K562 (cell line): Measurements from ENCODE around the gene PSMD11.

Experiments used
- CBFB ChIP-seq: sonication (generic); formaldehyde crosslinking; IDR thresholded peaks from 2 replicates; pipeline ENCODE4 v1.4.0; 2020; ENCODE audit warnings: mild to moderate bottlenecking, missing genetic modification reagents
- HDAC6 ChIP-seq: IDR thresholded peaks from 2 replicates; pipeline ENCODE4 v1.6.1; 2012; ENCODE audit warnings: low read depth, mild to moderate bottlenecking, control low read depth, inconsistent platforms, low read length, moderate library complexity
- JUND ChIP-seq, 2 experiments: IDR thresholded peaks; 2 replicates in 1 of 2; 3 replicates in 1 of 2; pipeline ENCODE4 v1.6.1; 2011; ENCODE audit warnings: borderline replicate concordance in 2 of 2, low read depth in 2 of 2, low read length in 2 of 2, improper control_type of control experiment in 1 of 2, missing biosample characterization in 1 of 2, missing genetic modification characterization in 1 of 2, missing genetic modification reagents in 1 of 2
- POLR2A ChIP-seq: fragments of 450-650 bp; conservative IDR thresholded peaks from 2 replicates; pipeline ENCODE4 v1.6.1; 2016
- SMC3 ChIP-seq: conservative IDR thresholded peaks from 2 replicates; pipeline ENCODE4 v1.6.1; 2011; ENCODE audit warnings: low read depth, low read length, improper control_type of control experiment; ENCODE audit not compliant: insufficient read depth
- ZKSCAN8 ChIP-seq: fragments of 200-800 bp; sonication (Bioruptor generic); IDR thresholded peaks from 2 replicates; pipeline ENCODE4 v1.6.1; 2016; ENCODE audit warnings: missing genetic modification characterization, missing compliant biosample characterization
- ZNF57 ChIP-seq: fragments of 450-650 bp; formaldehyde crosslinking; IDR thresholded peaks from 2 replicates; pipeline ENCODE4 v1.4.0; 2020; ENCODE audit warnings: mild to moderate bottlenecking, moderate library complexity
- ZNF766 ChIP-seq: fragments of 200-800 bp; sonication (Bioruptor generic); conservative IDR thresholded peaks from 2 replicates; pipeline ENCODE4 v1.6.1; 2016; ENCODE audit warnings: missing genetic modification characterization, missing compliant biosample characterization
- ZNF780A ChIP-seq: fragments of 250-450 bp; sonication (Bioruptor Pico); IDR thresholded peaks from 2 replicates; pipeline ENCODE4 v1.5.0; 2021; ENCODE audit warnings: mild to moderate bottlenecking
- TF ChIP-seq, protein P1 (sequence below), 2 experiments: fragments of 450-650 bp in 1 of 2; IDR thresholded peaks; 2 replicates each; pipeline ENCODE4 v1.6.1; 2011 to 2017; ENCODE audit warnings: low read depth in 2 of 2, antibody characterized with exemption in 1 of 2, borderline replicate concordance in 1 of 2, low read length in 1 of 2, mild to moderate bottlenecking in 1 of 2, mixed read lengths in 1 of 2; ENCODE audit not compliant: control insufficient read depth in 1 of 2

DNA sequence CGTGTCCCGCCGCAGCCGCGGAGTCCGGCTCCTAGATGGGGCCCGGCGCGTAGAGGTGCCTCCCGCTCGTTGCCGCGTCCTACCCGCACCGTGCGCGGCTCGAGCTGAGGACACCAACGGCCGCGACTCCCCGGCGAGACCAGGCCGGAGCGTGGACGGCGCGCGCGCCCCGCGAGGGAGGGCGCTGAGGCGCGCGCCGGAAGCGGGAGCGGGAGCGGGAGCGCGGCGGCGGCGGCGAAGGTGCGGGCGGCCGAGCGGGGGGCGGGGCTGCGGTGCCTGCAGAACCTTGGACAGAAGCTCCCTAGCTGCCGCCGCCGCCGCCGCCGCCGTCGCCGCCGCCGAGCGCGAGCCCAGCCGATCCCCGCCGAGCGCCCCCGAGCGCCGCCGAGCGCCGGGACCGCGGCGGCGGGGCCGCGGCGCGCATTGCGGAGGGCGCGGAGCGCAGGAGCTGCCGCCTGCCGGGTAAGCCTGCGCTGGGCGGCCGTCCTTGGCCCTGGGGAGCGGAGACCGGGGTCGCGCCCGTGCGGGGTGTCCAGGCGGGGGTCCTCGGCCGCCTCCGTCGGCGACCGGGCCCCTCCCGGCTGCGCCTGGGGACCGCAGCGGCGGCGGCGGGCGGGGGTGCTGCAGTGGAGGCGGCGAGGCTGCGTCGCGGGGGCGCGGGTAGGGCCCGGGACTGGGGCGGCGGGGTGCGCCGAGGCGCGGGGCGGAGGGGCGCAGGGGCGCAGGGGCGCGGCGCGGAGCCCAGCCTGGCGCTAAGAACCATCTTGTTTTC, 42.6 kb downstream of the PSMD11 start, which contains the start of gene CDK5R1:
- TF ChIP-seq ZNF57 (no peak), ZKSCAN8 (CRISPR knock-in tag) (no peak), JUND (IDR thresholded peaks at IDR 0.05; ENCODE audit: borderline replicate concordance, low read depth, low read length) (no peak), JUND (tag; IDR thresholded peaks at IDR 0.05; ENCODE audit: borderline replicate concordance, low read depth, low read length) (no peak), POLR2A (no peak), HDAC6 (no peak), CBFB (CRISPR knock-in tag) (no peak), SMC3 (no peak), ZNF766 (CRISPR knock-in tag) (peak; percentile 63; the same call in 1 of the 2 replicates), ZNF780A (CRISPR knock-in tag) (no peak)
- TF ChIP-seq, protein P1, sequence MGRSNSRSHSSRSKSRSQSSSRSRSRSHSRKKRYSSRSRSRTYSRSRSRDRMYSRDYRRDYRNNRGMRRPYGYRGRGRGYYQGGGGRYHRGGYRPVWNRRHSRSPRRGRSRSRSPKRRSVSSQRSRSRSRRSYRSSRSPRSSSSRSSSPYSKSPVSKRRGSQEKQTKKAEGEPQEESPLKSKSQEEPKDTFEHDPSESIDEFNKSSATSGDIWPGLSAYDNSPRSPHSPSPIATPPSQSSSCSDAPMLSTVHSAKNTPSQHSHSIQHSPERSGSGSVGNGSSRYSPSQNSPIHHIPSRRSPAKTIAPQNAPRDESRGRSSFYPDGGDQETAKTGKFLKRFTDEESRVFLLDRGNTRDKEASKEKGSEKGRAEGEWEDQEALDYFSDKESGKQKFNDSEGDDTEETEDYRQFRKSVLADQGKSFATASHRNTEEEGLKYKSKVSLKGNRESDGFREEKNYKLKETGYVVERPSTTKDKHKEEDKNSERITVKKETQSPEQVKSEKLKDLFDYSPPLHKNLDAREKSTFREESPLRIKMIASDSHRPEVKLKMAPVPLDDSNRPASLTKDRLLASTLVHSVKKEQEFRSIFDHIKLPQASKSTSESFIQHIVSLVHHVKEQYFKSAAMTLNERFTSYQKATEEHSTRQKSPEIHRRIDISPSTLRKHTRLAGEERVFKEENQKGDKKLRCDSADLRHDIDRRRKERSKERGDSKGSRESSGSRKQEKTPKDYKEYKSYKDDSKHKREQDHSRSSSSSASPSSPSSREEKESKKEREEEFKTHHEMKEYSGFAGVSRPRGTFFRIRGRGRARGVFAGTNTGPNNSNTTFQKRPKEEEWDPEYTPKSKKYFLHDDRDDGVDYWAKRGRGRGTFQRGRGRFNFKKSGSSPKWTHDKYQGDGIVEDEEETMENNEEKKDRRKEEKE (IDR thresholded peaks at IDR 0.05; ENCODE audit: borderline replicate concordance in 1 of 2, control insufficient read depth in 1 of 2, low read depth in 2 of 2, low read length in 1 of 2), result no peak
